SK-N-DZ (cell line): ENCODE results near the gene MLXIPL.
A peak's percentile ranks its signal among the peaks of the same experiment; 100 is the strongest.
"Not testable (repeated sequence)": the region's sequence is repeated elsewhere in the genome, so short reads cannot be mapped to it uniquely, and the experiment has no call there.

Source experiments
- DNase-seq: peaks from one replicate; pipeline ENCODE4 v3.0.0-alpha.2; 2015; ENCODE audit warnings: low spot score

Gene MLXIPL

DNA sequence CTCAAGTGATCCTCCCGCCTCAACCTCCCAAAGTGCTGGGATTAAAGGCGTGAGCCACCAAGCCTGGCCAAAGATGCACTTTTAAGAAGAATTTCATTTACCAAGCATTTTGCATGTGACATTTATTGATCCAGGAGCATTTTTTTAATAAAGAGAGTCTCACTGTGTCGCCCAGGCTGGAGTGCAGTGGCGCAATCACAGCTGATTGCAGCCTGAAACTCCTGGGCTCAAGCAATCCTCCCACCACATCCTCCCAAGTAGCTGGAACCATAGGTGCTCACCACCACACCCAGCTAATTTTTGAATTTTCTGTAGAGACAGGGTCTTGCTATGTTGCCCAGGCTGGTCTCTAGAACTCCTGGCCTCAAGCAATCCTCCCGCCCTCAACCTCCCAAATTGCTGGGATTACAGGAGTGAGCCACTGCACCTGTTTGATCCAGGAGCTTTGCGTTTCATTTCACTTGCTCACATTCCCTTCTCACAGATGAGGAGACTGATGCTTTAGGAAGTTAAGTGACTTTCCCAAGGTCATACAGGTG is 41.6 kb downstream of the MLXIPL start:
- DNase-seq: no peak

DNA sequence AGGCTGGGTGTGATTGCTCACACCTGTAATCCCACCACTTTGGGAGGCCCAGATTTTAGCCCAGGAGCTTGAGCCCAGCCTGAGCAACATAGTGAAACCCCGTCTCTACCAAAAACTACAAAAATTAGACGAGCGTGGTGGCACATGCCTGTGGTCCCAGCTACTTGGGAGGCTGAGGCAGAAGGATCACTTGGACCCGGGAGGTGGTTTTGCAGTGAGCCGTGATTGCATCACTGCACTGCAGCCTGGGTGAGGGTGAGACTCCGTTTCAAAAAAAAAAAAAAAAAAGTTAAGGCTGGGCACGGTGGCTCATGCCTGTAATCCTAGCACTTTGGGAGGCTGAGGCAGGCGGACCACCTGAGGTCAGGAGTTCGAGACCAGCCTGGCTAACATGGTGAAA is 43.3 kb downstream of the MLXIPL start:
- not testable (repeated sequence) for DNase-seq

DNA sequence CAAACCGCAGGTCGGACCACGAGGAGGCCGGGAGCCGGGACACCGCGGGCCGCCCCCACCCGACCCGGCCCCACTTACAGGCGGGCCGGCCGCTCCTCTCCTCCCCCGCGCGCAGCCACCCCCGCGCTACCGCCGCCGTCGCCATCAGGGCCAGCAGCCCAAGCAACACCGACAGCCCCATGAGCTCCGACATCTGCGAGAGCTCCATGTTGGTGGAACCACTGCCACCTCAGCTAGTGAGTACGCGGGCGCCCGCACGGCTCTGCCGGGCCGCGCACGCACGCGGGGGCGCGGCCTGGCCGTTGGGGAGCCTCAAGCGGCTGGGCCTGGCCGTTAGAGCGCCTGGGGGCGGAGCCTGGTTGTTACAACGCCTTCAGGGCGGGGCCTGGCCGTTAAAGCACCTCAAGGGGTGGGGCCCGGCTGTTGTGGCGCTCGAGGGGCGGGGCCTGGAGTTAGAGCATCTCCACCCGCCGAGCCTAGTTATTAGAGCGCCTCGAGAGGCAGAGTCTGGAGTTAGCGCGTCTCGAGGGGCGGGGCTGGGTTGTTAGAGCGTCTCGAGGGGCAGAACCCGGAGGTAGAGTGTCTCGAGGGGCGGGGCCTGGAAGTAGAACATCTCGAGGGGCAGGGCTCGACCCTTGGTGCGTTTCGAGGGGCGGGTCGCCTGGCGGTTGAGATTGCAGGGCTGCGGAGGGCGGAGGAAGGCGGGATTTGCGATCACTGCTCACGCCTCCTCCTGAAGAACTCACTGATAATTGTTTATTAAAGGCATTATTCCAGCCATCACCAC is 45.8 kb downstream of the MLXIPL start, which contains the start of gene TBL2:
Gene TBL2 (minus strand): TSS at position 238 of the 787 bp plus-strand sequence. CDS start 30 bp downstream, at position 208.
- DNase-seq: peak; percentile 98

DNA sequence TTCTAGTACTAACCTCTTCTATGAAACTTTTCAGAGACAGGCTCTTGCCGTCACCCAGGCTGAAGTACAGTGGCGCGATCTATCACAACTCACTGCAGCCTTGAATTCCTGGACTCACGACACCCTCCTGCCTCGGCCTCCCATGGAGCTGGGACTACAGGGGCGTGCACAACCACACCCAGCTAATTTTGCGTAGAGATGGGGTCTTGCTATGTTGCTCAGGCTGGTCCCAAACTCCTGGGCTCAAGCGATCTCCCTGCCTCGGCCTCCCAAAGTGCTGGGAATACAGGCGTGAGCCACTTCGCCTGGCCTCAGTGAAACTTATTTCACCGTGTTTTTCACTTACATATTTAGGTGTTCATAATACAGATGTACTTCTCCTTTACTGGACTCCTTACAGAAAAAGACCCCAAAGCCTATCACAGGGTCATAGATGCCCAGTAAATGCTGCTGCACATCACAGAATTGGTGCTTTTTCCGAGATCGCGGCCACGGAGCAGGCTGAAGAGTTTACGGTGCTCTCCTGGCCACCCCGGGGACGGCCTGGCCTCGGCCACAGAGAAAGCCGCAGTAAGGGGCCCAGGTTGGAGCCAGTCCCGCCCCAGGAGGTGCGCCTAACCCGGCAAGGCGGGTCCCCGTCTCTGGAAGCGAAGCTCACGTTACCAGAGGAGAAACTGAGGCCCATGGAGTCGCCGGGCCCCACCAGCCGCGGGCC is 46.5 kb downstream of the MLXIPL start:
- no peak for DNase-seq

DNA sequence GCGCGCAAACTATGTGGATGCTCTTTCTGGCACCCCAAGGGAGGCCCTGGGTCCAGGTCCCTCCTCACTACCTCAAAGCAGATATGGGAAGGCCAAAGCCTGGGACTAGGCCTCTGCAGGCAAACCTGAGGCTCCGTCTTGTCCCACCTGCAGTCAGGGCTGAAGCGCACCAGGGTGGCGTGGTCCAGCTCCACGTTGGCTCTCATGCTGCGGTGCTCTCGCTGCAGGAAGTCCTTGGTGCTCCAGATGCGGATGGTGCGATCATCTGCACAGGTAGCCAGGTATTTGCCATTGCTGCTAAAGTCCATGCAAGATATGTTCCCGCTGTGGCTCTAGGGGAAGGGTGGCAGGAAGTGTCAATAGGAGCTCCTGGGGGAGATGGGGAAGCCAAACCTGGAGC is 50.5 kb downstream of the MLXIPL start:
- DNase-seq: no peak

DNA sequence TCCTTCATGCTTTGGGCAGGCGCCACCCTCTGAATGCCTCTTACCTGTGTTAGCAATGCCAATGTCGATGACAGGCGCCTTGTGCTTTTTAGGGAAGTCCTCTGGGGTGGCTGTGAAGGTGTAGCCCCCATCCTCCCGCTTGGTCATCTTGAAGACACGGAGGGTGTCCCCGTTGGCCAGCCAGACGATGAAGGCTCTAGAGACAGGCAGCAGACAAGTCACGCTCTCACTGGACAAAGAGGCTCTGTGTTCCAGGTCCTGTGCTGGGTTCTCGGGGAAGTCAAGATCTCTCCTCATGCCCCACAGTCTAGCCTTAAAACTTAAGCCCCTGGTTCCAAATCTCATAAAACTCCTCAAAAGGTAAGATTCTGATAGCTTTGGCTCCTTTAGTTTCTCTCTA is 51.0 kb downstream of the MLXIPL start:
- no peak for DNase-seq

DNA sequence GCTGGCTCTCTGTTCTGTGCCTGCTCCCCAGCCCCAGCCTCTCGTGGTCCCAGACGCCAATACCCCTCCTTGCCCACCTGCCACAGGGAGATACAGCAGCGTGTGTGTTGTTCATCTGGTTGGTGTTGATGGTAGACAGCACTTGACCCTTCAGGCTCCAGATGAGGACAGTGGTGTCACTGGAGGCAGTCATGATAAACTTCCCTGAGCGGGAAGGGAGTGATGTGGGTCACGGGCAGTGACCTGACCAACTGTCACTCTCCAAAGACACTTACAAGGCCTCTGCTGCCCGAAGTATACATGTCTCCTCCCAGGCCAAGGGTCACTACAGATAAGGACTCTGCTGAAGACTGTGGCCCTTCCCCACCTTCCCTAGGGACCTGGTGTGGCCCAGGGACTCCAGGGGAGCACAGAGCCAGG is 51.5 kb downstream of the MLXIPL start:
- DNase-seq: no peak

DNA sequence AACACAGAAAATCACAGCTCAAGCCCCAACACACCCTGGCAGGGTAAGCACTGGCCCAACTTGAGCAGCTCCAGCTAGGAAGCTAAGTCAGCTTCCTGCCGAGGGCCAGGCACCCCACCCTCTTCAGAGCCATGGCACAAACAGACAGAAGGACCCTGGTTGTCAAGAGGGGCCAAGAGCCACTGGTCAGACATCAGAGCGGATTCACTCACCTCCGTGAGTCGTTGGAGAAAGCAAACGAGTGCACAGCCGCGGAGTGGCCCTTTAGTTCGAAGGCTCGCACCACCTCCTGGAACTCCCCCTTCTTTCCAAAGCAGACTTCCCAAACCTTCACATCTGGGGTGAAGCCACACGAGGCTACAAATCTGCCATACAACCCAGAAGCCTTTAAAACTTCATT is 53.3 kb downstream of the MLXIPL start:
- no peak for DNase-seq

DNA sequence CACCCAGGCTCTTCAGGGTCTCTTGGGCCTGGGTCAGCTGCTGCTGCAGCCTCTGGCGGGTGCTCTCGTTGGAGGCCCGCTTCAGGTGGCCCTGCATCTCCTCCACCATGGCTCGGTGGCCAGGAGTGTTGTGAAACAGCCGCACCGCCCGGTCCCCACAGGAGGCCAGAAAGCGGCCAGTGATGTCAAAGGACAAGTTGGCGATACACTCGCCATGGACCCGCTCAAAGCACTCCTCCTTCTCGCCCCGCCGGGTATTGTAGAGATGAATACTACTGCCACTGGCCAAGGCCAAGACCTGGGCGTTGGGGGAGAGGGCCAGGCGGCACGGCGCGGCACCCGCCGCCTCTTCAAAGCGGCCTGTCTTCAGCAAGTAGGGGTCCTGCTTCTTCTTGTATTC is 53.8 kb downstream of the MLXIPL start:
- DNase-seq: no peak

DNA sequence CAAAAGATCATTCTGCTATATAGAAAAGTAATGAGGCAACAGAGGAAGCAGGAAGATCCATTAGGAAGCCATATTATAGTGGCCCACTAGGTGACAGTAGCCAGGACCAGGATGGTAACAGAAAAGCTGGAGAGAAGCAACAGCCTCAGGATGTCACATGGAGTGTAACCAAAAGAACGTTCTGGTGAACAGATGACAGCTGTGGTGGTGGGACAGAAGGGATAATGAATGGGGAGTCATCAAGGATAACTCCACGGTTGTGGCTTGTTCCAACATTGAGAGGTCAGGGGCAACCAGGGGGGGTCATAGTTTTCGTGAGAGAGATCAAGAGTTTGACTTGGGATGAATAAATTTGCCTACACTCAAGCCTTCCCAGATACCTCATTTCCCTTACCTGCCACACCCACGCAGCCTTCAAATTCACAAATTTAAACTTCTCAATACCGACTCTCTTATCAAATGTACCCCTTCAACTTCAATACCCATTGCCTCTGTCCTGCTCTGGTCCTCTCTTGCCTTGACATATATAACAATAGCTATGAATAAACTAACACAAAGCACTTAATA is 55.2 kb downstream of the MLXIPL start:
- DNase-seq: no peak

DNA sequence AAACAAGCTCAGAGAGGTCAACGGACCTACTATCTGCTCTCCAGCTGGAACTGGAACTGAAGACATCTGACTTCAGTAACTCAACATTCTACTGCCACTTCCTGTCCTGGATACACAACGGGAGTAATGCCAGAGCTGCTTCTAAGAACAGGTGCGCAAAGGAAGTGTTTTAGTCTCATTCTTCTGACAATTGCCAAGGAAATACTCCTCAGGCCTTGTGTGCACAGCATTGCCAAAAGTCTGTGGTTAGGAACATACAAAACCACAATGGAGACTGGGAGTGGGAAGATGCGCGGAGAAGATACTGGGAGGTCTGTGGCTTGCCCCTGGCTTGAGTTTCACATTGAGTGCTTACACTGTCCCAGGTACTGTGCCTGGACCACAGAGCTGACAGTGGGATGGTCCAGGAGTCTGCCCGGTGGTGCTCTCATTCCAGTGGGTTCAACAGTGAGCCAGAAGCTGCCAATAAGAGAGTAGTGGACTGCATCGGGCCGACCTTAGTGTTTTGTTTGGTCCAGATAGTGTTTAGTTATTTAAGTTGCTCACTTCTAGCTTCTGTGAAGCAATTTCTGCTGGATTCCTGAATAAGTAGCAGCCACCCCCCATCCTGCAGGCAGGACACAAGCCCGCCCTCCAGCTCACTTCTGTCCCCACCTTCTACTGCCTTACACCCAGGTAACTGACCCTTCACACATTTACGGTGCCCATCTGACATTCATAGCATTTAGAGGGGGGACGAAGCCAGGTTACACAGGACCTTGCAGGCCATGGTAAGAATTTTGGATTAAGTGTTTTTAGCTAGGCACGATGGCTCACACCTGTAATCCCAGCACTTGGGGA is 56.3 kb downstream of the MLXIPL start:
- no peak for DNase-seq

DNA sequence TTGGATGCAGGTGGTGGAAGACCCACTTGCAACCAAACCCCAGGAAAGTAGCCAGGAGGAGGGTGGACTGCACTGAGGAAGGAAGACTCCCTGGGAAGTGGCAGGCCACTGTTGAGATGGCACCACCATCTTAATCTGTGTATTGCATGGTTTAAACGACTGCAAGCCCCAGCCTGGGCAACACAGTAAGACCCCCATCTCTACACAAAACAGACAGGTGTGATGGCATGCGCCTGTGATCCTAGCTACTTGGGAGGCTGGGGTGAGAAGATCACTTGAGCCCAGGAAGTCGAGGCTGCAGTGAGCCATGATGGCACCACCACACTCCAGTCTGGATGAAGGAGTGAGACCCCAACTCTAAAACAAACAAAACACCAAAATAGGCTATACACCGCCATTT is 57.2 kb downstream of the MLXIPL start:
- DNase-seq: no peak

DNA sequence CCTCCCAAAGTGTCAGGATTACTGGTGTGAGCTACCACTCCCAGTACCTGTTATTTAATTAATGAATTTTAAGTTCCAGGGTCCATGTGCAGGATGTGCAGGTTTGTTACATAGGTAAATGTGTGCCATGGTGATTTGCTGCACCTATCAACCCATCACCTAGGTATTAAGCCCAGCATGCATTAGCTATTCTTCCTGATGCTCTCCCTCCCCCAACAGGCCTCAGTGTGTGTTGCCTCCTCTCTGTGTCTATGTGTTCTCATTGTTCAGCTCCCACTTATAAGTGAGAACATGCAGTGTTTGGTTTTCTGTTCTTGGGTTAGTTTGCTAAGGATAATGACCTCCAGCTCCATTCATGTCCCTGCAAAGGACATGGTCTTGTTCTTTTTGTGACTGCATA is 57.9 kb downstream of the MLXIPL start:
- DNase-seq: not testable (repeated sequence)

DNA sequence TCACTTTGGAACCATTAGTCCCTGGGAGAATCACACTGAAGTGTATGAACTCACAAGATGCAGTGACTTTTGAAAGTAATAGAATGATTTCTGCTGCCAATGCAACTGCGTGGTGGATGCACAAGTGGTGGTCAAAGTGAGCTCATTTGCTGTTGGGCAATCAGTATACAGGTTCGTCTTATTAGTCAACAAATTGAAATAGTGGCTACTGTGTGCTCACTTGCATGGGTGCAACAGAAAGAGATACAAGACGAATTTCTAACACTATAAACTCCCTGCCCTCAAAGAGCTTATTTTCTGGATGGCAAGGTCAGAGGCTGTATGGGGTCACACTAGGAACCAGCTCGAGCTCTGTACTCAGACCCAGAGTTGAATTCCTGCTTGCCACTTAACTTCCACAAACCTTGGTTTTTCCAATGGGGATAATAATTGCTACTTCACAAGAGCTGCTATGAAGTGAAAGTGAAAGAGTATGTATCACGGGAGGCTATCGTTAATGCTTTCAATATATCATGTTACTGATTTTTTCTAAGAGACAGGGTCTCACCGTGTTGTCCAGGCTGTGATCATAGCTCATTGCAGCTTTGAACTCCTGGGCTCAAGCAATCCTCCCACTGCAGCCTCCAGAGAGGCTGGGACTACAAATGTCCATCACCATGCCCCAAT is 58.5 kb downstream of the MLXIPL start:
- no peak for DNase-seq

DNA sequence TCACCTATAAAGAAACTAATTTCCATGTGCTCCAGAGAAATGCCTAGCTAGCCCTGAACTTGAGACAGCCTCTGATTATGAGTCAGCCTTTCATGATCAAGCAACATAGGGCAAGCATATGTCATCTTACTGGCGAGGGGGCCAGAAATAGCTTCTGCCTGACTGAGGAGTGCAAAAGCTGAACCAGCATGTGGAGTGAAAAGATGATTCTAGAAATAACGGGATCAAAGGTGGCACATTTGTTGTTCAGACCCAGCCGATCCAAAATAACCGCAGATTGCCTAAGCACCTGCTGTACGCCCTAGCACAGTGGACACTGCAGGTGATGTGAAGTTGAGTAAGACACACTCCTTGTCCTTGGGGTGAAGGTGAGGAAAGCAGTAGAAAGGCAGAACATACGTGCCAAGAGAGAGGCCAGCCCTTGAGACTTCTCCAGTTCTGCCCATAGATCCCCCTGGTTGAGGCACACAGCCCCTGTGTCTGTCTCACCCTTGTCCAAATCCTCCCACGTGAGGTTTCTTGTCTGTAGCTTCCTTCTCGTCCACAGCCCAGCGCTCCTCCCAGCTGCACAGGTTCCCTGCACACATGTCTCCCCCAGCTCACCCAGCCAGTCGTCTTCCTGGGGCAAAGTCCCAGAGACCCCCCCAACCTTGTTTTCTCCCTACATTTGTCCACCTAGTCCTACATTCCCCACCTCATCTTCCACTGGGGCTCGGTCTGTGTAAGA is 64.0 kb downstream of the MLXIPL start:
- DNase-seq: no peak

DNA sequence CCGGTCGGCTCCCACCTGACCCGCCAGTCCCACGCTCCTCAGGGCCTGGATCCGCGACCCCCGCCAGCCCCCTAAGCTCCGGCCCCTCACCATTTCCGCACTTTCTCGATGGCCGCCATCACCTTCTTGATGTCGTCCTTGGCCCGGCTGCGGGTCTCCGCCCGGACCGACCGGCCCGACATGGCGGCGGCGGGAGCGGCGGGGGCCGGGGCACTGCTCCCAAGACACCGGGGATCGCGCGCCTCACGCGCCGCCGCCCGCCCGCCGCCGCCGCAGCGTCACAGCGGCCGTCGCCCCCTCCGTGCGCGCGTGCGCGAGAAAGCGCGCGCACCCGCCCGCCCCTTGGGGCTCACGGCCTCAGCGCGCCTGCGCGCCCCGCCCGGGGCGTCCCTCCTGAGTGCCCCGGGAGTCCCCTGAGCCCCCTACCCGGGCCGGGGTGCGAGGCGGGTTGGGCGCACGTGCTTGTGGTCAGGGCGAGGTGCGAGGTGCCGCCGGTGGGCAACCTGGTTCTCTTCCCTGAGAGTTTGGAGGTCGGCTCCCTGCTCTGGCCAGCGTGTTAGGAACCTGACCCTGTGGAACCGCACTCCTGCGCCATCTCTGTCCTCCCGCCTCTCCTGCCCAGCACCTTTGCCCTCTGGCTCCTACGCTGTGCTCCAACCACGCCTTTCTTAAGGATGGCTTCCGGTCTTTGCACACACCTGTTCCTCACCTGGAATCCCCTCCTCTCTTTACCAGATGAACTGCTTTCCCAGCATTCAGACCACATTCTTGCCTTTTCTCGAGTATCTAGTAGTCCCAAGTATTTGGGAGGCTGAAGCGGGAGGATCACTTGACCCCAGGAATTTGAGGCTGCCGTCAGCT is 66.7 kb downstream of the MLXIPL start, which contains the start of gene BCL7B:
Gene BCL7B (minus strand): TSS at position 294 of the 861 bp plus-strand sequence. CDS start 112 bp downstream, at position 182.
- peak; percentile 63 for DNase-seq

DNA sequence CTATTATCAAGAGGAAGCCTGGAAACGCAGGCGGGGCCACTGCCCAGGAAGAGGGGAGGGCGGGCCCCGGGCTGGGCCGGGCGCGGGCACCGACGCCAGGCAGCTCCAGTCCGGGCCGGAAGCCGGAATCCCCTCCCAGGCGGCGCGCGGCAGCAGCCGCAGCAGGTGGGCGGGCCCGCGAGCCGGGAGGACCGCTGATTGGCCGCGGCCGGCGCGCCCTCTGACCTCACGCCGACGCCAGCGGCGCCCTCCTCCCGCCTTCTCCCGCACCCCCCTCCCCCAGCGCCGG is 67.3 kb downstream of the MLXIPL start:
- DNase-seq: peak; percentile 89

DNA sequence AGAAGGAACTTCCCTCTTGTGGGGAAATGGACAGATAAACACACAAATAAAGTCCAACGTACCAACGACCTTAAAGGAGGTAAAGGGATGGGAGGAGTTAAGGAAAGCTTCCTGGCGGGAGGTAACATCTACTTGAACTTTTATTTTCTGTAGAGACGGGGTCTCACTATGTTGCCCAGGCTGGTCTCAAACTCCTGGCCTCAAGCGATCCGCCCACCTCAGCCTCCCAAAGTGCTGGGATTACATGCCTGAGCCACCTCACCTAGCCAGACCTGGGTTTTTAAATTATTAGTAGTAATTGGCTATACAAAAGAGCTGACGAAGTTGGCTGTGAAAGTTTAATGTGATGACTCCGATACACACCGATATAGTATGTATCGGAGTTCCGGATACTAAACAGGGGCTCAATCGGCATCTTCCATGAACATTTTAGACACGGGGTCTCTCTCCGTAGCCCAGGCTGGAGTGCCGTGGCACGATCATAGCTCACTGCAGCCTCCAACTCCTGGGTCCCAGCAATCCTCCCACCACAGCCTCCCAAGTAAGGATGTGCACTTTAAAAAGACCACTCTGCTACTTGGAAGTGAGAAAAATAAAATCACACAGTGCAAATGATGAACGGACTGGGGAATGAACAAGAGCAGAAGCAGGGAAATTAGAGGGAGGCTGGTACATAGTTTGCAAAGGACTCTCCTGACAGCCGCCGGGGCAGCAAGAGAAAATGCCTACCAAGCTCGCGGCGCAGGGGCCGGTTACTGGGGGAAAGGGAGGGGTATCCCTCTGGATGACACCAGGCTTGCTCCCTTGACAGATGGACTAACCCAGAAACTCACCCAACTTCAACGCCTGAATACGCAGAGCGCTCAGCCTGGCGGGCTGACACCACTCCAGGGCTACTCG is 67.9 kb downstream of the MLXIPL start:
- DNase-seq: no peak
